Osteoblast (primary cell): ENCODE data around the gene TMEM145. TPM values are rescaled to one million over a fixed set of nuclear protein-coding genes. Genes with fewer than 3 reads are reported as not detected.

Experiments
- DNase-seq: peaks from one replicate; pipeline ENCODE4 v3.0.0; 2011; ENCODE audit warnings: low spot score, mixed read lengths; ENCODE audit not compliant: insufficient read length; ENCODE audit errors: missing footprints
- H2AFZ ChIP-seq: 2 replicates; pipeline ENCODE4 v1.6.0; 2011; ENCODE audit warnings: mild to moderate bottlenecking, low read length
- H3K27ac ChIP-seq: 2 replicates; pipeline ENCODE4 v1.5.1; 2011; ENCODE audit warnings: mild to moderate bottlenecking, low read depth, low read length, moderate library complexity
- H3K27me3 ChIP-seq: 2 replicates; pipeline ENCODE4 v1.6.0; 2012; ENCODE audit warnings: mild to moderate bottlenecking, control low read depth, inconsistent platforms, low read length, moderate library complexity; ENCODE audit not compliant: insufficient read depth
- H3K36me3 ChIP-seq: 2 replicates; pipeline ENCODE4 v1.5.1; 2011; ENCODE audit warnings: mild to moderate bottlenecking, low read length, control low read depth, moderate library complexity; ENCODE audit not compliant: insufficient read depth
- H3K4me1 ChIP-seq: 2 replicates; pipeline ENCODE4 v1.5.1; 2011; ENCODE audit warnings: mild to moderate bottlenecking, low read length, control low read depth, moderate library complexity; ENCODE audit not compliant: insufficient read depth
- H3K4me2 ChIP-seq: 2 replicates; pipeline ENCODE4 v1.6.0; 2011; ENCODE audit warnings: mild to moderate bottlenecking, low read length; ENCODE audit not compliant: insufficient read depth
- H3K4me3 ChIP-seq: fragments of 200-600 bp; sonication (generic); 3 replicates; pipeline ENCODE4 v1.5.1; 2012; ENCODE audit warnings: mild to moderate bottlenecking, low read length, inconsistent platforms; ENCODE audit not compliant: insufficient read depth
- H3K79me2 ChIP-seq: 2 replicates; pipeline ENCODE4 v1.6.0; 2012; ENCODE audit warnings: mild to moderate bottlenecking, low read length, control low read depth, inconsistent platforms; ENCODE audit not compliant: insufficient read depth
- H3K9me3 ChIP-seq: 2 replicates; pipeline ENCODE4 v1.5.1; 2011; ENCODE audit warnings: low read depth, low read length, control low read depth
- H4K20me1 ChIP-seq: 2 replicates; pipeline ENCODE4 v1.6.0; 2012; ENCODE audit warnings: mild to moderate bottlenecking, low read length, control low read depth; ENCODE audit not compliant: insufficient read depth
- CTCF ChIP-seq: IDR thresholded peaks from 2 replicates; pipeline ENCODE4 v1.5.1; 2011; ENCODE audit warnings: mild to moderate bottlenecking, low read depth, low read length, moderate library complexity; ENCODE audit errors: extremely low read depth
- total RNA-seq: library from RNA; depleted of rRNA; stranded (reverse); fragments of >200 nt; gene quantifications from 2 replicates; pipeline ENCODE4 v1.2.3, GENCODE V29; 2012

Gene TMEM145
- total RNA-seq, 1 donor, result not detected

- no peak overlapping the region for H3K27ac ChIP-seq
- TF ChIP-seq CTCF, result no peak
- H3K79me2 ChIP-seq, result no peaks in the 10 kb centered on the region
- H3K4me2 ChIP-seq, result no peak overlapping the region
- H4K20me1 ChIP-seq, result no peaks in the 10 kb centered on the region
- no peaks in the 10 kb centered on the region for H3K4me1 ChIP-seq
- no peaks in the 10 kb centered on the region for H3K9me3 ChIP-seq
- H2AFZ ChIP-seq, result no peak overlapping the region
- H3K27me3 ChIP-seq, result no peaks in the 10 kb centered on the region
- H3K4me3 ChIP-seq, result no peak overlapping the region
- H3K36me3 ChIP-seq, result peaks cover 3% of the 10 kb centered on the region
- DNase-seq, result peak; percentile 69
These were observed 37.3 kb downstream of the TMEM145 start for GRCh38 chr19:42350417-42350816.

GRCh38 chr19:42351079-42351735, 38.1 kb downstream of the TMEM145 start:
- no peaks in the 10 kb centered on the region for H3K36me3 ChIP-seq
- no peaks in the 10 kb centered on the region for H3K9me3 ChIP-seq
- H2AFZ ChIP-seq, result no peak overlapping the region
- H3K4me1 ChIP-seq, result no peaks in the 10 kb centered on the region
- H3K27ac ChIP-seq, result no peak overlapping the region
- H3K4me3 ChIP-seq, result no peak overlapping the region
- no peaks in the 10 kb centered on the region for H4K20me1 ChIP-seq
- no peaks in the 10 kb centered on the region for H3K79me2 ChIP-seq
- no peak overlapping the region for H3K4me2 ChIP-seq
- no peaks in the 10 kb centered on the region for H3K27me3 ChIP-seq
- no peak for TF ChIP-seq CTCF
- peak; percentile 79 for DNase-seq

GRCh38 chr19:42352301-42353259, 39.5 kb downstream of the TMEM145 start:
- no peak overlapping the region for H3K4me3 ChIP-seq
- H3K36me3 ChIP-seq, result no peaks in the 10 kb centered on the region
- no peaks in the 10 kb centered on the region for H3K27me3 ChIP-seq
- H3K4me2 ChIP-seq, result no peak overlapping the region
- no peaks in the 10 kb centered on the region for H3K4me1 ChIP-seq
- no peak overlapping the region for H2AFZ ChIP-seq
- TF ChIP-seq CTCF, result no peak
- no peaks in the 10 kb centered on the region for H3K79me2 ChIP-seq
- H3K9me3 ChIP-seq, result no peaks in the 10 kb centered on the region
- peak; percentile 58 for DNase-seq
- no peaks in the 10 kb centered on the region for H4K20me1 ChIP-seq
- no peak overlapping the region for H3K27ac ChIP-seq
